GM23248 (cell line): ENCODE results near the gene RERE. TPM values are rescaled to one million over a fixed set of nuclear protein-coding genes. Genes with fewer than 3 reads are reported as not detected.

Source experiments
- DNase-seq: peaks from one replicate; pipeline ENCODE4 v3.0.0-alpha.2; 2015
- H2AFZ ChIP-seq: fragments of 200-600 bp; sonication (generic); 2 replicates; pipeline ENCODE4 v1.6.1; 2016; ENCODE audit warnings: antibody characterized with exemption
- H3F3A ChIP-seq: fragments of 200-600 bp; sonication (generic); 2 replicates; pipeline ENCODE4 v1.6.1; 2016; ENCODE audit warnings: mild to moderate bottlenecking, antibody characterized with exemption, mixed run types; ENCODE audit not compliant: insufficient read depth
- H3K27ac ChIP-seq: fragments of 200-600 bp; sonication (generic); 2 replicates; pipeline ENCODE4 v1.5.1; 2016; ENCODE audit warnings: mild to moderate bottlenecking
- H3K27me3 ChIP-seq: fragments of 200-600 bp; sonication (generic); replicated peaks from 2 replicates; pipeline ENCODE4 v1.6.1; 2016; ENCODE audit warnings: mild to moderate bottlenecking; ENCODE audit not compliant: insufficient read depth
- H3K36me3 ChIP-seq: fragments of 200-600 bp; sonication (generic); 2 replicates; pipeline ENCODE4 v1.6.1; 2016; ENCODE audit warnings: low read depth, mild to moderate bottlenecking
- H3K4me1 ChIP-seq: fragments of 200-600 bp; sonication (generic); 2 replicates; pipeline ENCODE4 v1.6.1; 2016; ENCODE audit warnings: mild to moderate bottlenecking; ENCODE audit not compliant: insufficient read depth
- H3K4me2 ChIP-seq: fragments of 200-600 bp; sonication (generic); one replicate; pipeline ENCODE4 v1.6.1; 2016; ENCODE audit warnings: mild to moderate bottlenecking; ENCODE audit not compliant: unreplicated experiment
- H3K4me3 ChIP-seq: fragments of 200-600 bp; sonication (generic); 2 replicates; pipeline ENCODE4 v1.5.1; 2016; ENCODE audit warnings: mild to moderate bottlenecking
- H3K79me2 ChIP-seq: fragments of 200-600 bp; sonication (generic); 2 replicates; pipeline ENCODE4 v1.6.1; 2016; ENCODE audit warnings: mild to moderate bottlenecking; ENCODE audit not compliant: insufficient read depth
- H3K9ac ChIP-seq: fragments of 200-600 bp; sonication (generic); 2 replicates; pipeline ENCODE4 v1.6.1; 2016; ENCODE audit warnings: mild to moderate bottlenecking
- H3K9me2 ChIP-seq: fragments of 200-600 bp; sonication (generic); 2 replicates; pipeline ENCODE4 v1.6.1; 2016; ENCODE audit warnings: mixed run types, mild to moderate bottlenecking, moderate library complexity; ENCODE audit not compliant: insufficient read depth
- H3K9me3 ChIP-seq: fragments of 200-600 bp; sonication (generic); one replicate; pipeline ENCODE4 v1.6.1; 2017; ENCODE audit warnings: low read depth
- H4K20me1 ChIP-seq: fragments of 200-600 bp; sonication (generic); 2 replicates; pipeline ENCODE4 v1.6.0; 2016; ENCODE audit not compliant: insufficient read depth
- EZH2 ChIP-seq: fragments of 200-600 bp; sonication (generic); IDR thresholded peaks from 2 replicates; pipeline ENCODE4 v1.6.1; 2018; ENCODE audit warnings: antibody characterized with exemption, mild to moderate bottlenecking; ENCODE audit not compliant: insufficient read depth, poor library complexity, severe bottlenecking
- EZH2phosphoT487 ChIP-seq: fragments of 200-600 bp; sonication (generic); IDR thresholded peaks from 2 replicates; pipeline ENCODE4 v1.6.1; 2018; ENCODE audit warnings: antibody characterized with exemption, moderate library complexity, mild to moderate bottlenecking, low read depth; ENCODE audit not compliant: insufficient read depth
- whole genome bisulfite sequencing, 2 experiments: methylation state at CpG; one replicate each; pipeline ENCODE4 v1.1.6; 2015 to 2017; ENCODE audit warnings: low lambda C conversion rate in 2 of 2, low coverage in 1 of 2; ENCODE audit errors: missing lambda C conversion rate in 2 of 2; 5-methylcytosine and 5-hydroxymethylcytosine counted together
- in situ Hi-C: fragments of 300-500 bp; cut with MboI; formaldehyde crosslinking; loops from 2 replicates; pipeline ENCODE4 v1.15.0; 2020
- polyA plus RNA-seq: library from polyadenylated mRNA; unstranded; fragments of >200 nt; fragmentation: Nextera tagmentation; extraction: Ambion mirVana; gene quantifications from 2 replicates; pipeline ENCODE4 v1.2.1, GENCODE V29; 2016
- total RNA-seq: library from RNA; depleted of rRNA; stranded (reverse); fragments of >200 nt; shearing (Covaris generic); gene quantifications from 2 replicates; pipeline ENCODE4 v1.2.3, GENCODE V29; 2014

RERE gene
- total and polyA plus RNA-seq, 2 experiments from 2014 or later: 26.0 to 26.2 TPM

- Histone ChIP-seq H3K9me3 (no peaks in the 10 kb centered on the region), H3K9ac (no peak overlapping the region), H3K79me2 (peaks cover 82% of the 10 kb centered on the region), H3K4me1 (peaks cover 53% of the 10 kb centered on the region), H3K27me3 (no peaks in the 10 kb centered on the region), H3K4me3 (no peak overlapping the region), H3K36me3 (no peaks in the 10 kb centered on the region), H3K27ac (no peak overlapping the region), H3F3A (peaks cover 34% of the 10 kb centered on the region), H2AFZ (no peak overlapping the region), H3K4me2 (no peak overlapping the region), H3K9me2 (no peaks in the 10 kb centered on the region), H4K20me1 (no peaks in the 10 kb centered on the region)
- 95 to 98% methylated on average over 2 of the region's 2 CpGs for WGBS, 2 experiments
- TF ChIP-seq EZH2phosphoT487: no peak
- TF ChIP-seq EZH2: no peak
- DNase-seq: no peak
- in situ Hi-C loops: no loop called here
Measured at GRCh38 chr1:8665833-8666232, 151.6 kb downstream of the RERE start.

DNA sequence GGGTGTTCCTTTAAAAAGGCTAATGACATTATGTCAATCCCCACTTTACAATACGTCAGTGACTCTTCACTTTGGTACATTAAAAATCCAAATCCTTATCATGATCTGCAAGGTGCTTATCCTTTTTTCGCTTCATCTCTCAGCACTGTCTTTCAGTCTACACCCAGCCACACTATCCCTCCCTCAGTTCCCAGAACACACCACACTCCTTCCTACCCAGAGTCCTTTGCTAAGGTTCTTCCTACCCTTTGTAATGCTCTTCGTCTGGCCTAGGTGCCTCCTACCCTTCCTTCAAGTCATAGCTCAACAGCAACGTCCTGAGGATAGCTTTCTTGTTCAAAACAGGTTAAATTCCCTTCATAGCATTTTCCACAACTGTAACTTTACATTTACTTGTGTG lies 152.6 kb downstream of the RERE start:
- Histone ChIP-seq H3K27ac (no peak overlapping the region), H3K9me3 (no peaks in the 10 kb centered on the region), H4K20me1 (no peaks in the 10 kb centered on the region), H3K4me3 (no peak overlapping the region), H3K4me1 (peaks cover 52% of the 10 kb centered on the region), H3K4me2 (no peak overlapping the region), H3F3A (peaks cover 36% of the 10 kb centered on the region), H3K9ac (no peak overlapping the region), H2AFZ (no peak overlapping the region), H3K36me3 (no peaks in the 10 kb centered on the region), H3K79me2 (peaks cover 76% of the 10 kb centered on the region), H3K27me3 (no peaks in the 10 kb centered on the region), H3K9me2 (no peaks in the 10 kb centered on the region)
- DNase-seq: no peak
- 89 to 94% methylated on average over 4 of the region's 4 CpGs for WGBS, 2 experiments
- TF ChIP-seq EZH2: no peak
- TF ChIP-seq EZH2phosphoT487: no peak
- in situ Hi-C loops: no loop called here

GRCh38 chr1:8663915-8664329 lies 153.5 kb downstream of the RERE start:
- in situ Hi-C loops: no loop called here
- Histone ChIP-seq H3K36me3 (no peaks in the 10 kb centered on the region), H4K20me1 (no peaks in the 10 kb centered on the region), H3K4me3 (peak overlapping the region; percentile 55), H3K4me2 (peak overlapping the region; percentile 75), H3K4me1 (peaks cover 57% of the 10 kb centered on the region), H3K9ac (peak overlapping the region; percentile 26; the same call in 1 of the 2 replicates), H3K79me2 (peaks cover 71% of the 10 kb centered on the region), H3F3A (peaks cover 40% of the 10 kb centered on the region), H3K27me3 (no peaks in the 10 kb centered on the region), H2AFZ (peak overlapping the region; percentile 18), H3K9me3 (no peaks in the 10 kb centered on the region), H3K9me2 (no peaks in the 10 kb centered on the region), H3K27ac (no peak overlapping the region)
- WGBS, 2 experiments: 11 to 22% methylated on average over 2 of the region's 2 CpGs
- TF ChIP-seq EZH2phosphoT487 (no peak), EZH2 (no peak)
- DNase-seq: peak; percentile 70

GRCh38 chr1:8663090-8663802 lies 154.2 kb downstream of the RERE start:
- H3K9me3 ChIP-seq: no peaks in the 10 kb centered on the region
- peak overlapping the region; percentile 87 for H3K27ac ChIP-seq
- no peak for TF ChIP-seq EZH2phosphoT487
- no peak for TF ChIP-seq EZH2
- WGBS, 2 experiments: 83 to 89% methylated on average over 4 of the region's 4 CpGs
- no peak overlapping the region for H3K4me3 ChIP-seq
- DNase-seq: peak; percentile 38
- peaks cover 59% of the 10 kb centered on the region for H3K4me1 ChIP-seq
- H3K4me2 ChIP-seq: peak overlapping the region; percentile 75
- no peak overlapping the region for H2AFZ ChIP-seq
- H3K27me3 ChIP-seq: no peaks in the 10 kb centered on the region
- H3K79me2 ChIP-seq: peaks cover 72% of the 10 kb centered on the region
- H3K9ac ChIP-seq: no peak overlapping the region
- no peaks in the 10 kb centered on the region for H3K9me2 ChIP-seq
- H3F3A ChIP-seq: peaks cover 47% of the 10 kb centered on the region
- no peaks in the 10 kb centered on the region for H4K20me1 ChIP-seq
- no peaks in the 10 kb centered on the region for H3K36me3 ChIP-seq
- in situ Hi-C loops: no loop called here
